Hematopoietic multipotent progenitor cell treated with erythropoietin and hydrocortisone succinate and interleukin-3 and kit ligand, for 15 days (in vitro differentiated cells): ENCODE measurements around the gene MDH1.

Experiments used
- DNase-seq: peaks from one replicate; pipeline ENCODE4 v3.0.0-alpha.2; 2015; ENCODE audit warnings: low spot score

Gene MDH1

GRCh38 chr2:63632382-63632781 lies 43.6 kb downstream of the MDH1 start:
- no peak for DNase-seq

DNA sequence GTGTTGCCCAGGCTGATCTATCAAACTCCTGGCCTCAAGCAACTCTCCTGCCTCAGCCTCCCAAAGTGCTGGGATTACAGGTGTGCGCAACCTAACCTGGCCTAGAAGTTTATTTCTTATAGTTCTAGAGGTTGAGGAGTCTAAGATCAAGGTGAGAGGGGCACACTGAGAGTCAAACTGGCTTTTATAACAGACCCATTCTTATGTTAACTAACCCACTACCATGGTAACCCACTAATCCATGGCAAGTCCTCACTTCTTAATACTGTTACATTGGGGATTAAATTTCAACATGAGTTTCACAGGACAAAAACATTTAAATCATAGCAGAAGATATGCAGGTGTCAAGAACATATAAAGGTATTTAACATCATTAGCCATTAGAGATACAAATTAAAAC lies 50.6 kb downstream of the MDH1 start:
- no peak for DNase-seq

DNA sequence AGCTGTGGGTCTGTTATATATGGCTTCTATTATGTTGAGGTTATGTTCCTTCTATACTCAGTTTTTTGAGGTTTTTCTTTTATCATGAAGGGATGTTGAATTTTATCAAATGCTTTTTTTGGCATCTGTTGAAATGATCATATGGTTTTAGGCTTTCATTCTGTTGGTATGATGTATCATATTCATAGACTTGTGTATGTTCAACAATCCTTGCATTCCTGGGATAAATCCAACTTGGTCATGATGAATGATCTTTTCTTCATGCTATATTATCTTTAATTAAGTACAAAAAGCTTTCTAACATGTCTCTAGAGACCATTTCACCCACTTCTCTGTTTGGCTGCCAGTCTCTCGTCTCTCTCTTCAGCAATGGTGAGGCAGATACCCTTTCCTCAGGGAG lies 54.2 kb downstream of the MDH1 start:
- no peak for DNase-seq

DNA sequence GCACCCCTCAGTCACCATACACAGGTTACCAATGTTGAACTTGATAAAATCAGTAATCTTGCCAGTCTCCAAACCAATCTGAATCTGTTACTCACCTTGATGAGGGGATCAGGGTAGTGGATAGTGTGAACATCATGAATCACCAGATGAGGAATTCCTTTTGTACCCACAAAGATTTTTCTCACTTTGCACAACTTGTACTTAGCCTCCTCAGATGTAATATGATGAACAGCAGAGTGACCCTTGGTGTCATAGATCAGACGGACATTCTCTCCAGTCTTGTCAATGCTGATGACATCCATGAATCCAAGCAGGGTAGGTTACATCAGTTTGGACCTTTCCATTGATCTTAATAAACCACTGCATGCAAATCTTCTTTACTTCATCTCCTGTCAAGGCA lies 54.7 kb downstream of the MDH1 start:
- no peak for DNase-seq

GRCh38 chr2:63648632-63649031 lies 59.9 kb downstream of the MDH1 start:
- DNase-seq, result no peak

DNA sequence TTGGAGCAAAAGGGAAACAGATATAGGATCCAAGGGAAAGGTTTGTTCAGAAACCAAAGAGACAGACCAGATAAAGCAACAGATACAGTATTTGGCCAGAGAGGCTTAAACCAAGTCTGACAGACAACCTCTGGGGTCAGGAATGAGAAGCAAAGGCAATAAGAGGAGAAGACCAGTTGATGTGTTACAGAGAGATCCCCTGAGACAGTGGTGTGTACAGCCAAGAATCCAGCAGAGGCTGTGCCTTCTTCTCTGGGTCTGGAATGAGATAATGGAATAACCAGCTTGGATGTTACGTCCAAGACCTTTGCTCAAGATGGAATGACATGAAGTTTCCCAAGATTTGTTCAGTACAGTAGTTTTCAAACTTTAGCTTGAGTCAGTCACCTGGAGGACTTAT lies 61.1 kb downstream of the MDH1 start:
- DNase-seq, result no peak

DNA sequence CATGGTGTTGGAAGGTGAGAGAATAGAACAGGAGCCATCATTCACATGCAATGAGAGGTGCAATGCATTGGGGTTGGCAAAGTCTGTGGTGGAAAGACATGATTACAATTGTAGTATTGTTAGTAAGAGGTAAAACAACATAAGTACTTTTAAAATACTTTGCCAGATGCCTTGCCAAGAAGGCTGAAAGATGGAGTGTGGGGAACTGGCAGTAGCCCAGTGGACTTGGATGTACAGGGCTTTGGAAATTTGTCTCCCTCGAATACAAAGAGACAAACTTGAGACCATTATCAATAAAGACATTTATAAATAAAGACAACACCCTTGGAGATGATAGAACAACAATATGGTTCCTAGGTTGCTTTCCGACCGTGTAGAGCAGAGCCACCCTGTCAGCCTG lies 62.0 kb downstream of the MDH1 start:
- no peak for DNase-seq

GRCh38 chr2:63651356-63651755 lies 62.6 kb downstream of the MDH1 start:
- no peak for DNase-seq

GRCh38 chr2:63651861-63652651 lies 63.3 kb downstream of the MDH1 start:
- DNase-seq, result no peak

GRCh38 chr2:63652652-63652985 lies 63.9 kb downstream of the MDH1 start:
- DNase-seq, result no peak

GRCh38 chr2:63654959-63655358 lies 66.2 kb downstream of the MDH1 start:
- DNase-seq, result no peak
